Measurements from ENCODE around the gene TAAR9. TPM values are rescaled to one million over a fixed set of nuclear protein-coding genes. Genes with fewer than 3 reads are reported as not detected.

The TAAR9 gene
- total and polyA plus RNA-seq, 2 donors (not counting 1 experiment from before 2014, with no cell fraction given), result not detected

GRCh38 chr6:132498638-132499037, 39.4 kb upstream of the TAAR9 start:
- Mint-ChIP-seq H3K4me1 (peaks cover 85% of the 10 kb centered on the region), H3K27ac (peak overlapping the region; percentile 87), H3K27me3 (no peaks in the 10 kb centered on the region), H3K9me3 (ENCODE audit: insufficient read depth) (peaks cover 3% of the 10 kb centered on the region), H3K4me3 (peak overlapping the region; percentile 74)
- Histone ChIP-seq H3K9ac (ENCODE audit: low read length) (peak overlapping the region; percentile 10), H3K9me3 (ENCODE audit: control extremely low read depth in 1 of 3, control insufficient read depth in 2 of 3, insufficient read depth in 1 of 3, low read length in 2 of 3) (peaks cover 0 to 1% (median 0%) of the 10 kb centered on the region in 3 donors), H3K27ac (ENCODE audit: low read length in 2 of 2) (peak overlapping the region; percentile 73 to 88), H3K79me2 (ENCODE audit: control insufficient read depth, insufficient read depth, low read length) (peaks cover 77% of the 10 kb centered on the region), H2AFZ (ENCODE audit: insufficient read depth, low read depth, low read length, poor library complexity, severe bottlenecking) (no peak overlapping the region), H3K4me2 (replicated peaks; ENCODE audit: low read depth, low read length, poor library complexity, severe bottlenecking) (peak overlapping the region; percentile 77), H4K20me1 (ENCODE audit: control insufficient read depth, insufficient read depth, low read length, poor library complexity, severe bottlenecking) (peaks cover 6% of the 10 kb centered on the region), H3K4me1 (ENCODE audit: control insufficient read depth in 2 of 2, insufficient read depth in 2 of 2, low read length in 2 of 2) (peaks cover 81 to 84% of the 10 kb centered on the region in 2 donors), H3K27me3 (replicated peaks in 1 of 4; ENCODE audit: control extremely low read depth in 1 of 4, control insufficient read depth in 3 of 4, insufficient read depth in 4 of 4, low read length in 3 of 4) (no peaks in the 10 kb centered on the region), H3K4me3 (ENCODE audit: control extremely low read depth in 1 of 5, extremely low read depth in 1 of 5, insufficient read depth in 1 of 5, low read depth in 2 of 5, low read length in 4 of 5) (peak overlapping the region in 1 of 5 experiments; percentile 49), H3K36me3 (replicated peaks in 1 of 2; ENCODE audit: control extremely low read depth in 1 of 2, control insufficient read depth in 1 of 2, extremely low read depth in 1 of 2, insufficient read depth in 2 of 2, low read length in 1 of 2) (peaks cover 2 to 70% of the 10 kb centered on the region in 2 experiments)
- peak; percentile 70 for ATAC-seq (ENCODE audit: low read depth)
- ChIA-PET CTCF (interaction anchor here (6.3 kb wide), 1 partner anchor 13 kb away, joined by 70 read pairs; no protein-coding TSS in a partner anchor), POLR2A (no interaction called here)
- WGBS (ENCODE audit: insufficient coverage), result 57% methylated on average over 1 of the region's 3 CpGs
- intact Hi-C loops (cut with micrococcal nuclease), result loop anchor here (1.0 to 5.0 kb wide), 2 partner anchors 8 to 146 kb away; no protein-coding TSS in a partner anchor
- peak; percentile 71 for DNase-seq
- TF ChIP-seq EZH2 (IDR thresholded peaks at IDR 0.05; ENCODE audit: borderline replicate concordance, insufficient read depth, low read depth, low read length, poor library complexity, severe bottlenecking), result no peak

GRCh38 chr6:132499757-132500156, 38.3 kb upstream of the TAAR9 start:
- no peak for TF ChIP-seq CTCF (IDR thresholded peaks at IDR 0.05)
- Histone ChIP-seq H3K27ac (ENCODE audit: low read length in 2 of 2) (peak overlapping the region; percentile 73 to 88), H4K20me1 (ENCODE audit: control insufficient read depth, insufficient read depth, low read length, poor library complexity, severe bottlenecking) (peaks cover 15% of the 10 kb centered on the region), H3K4me2 (replicated peaks; ENCODE audit: low read depth, low read length, poor library complexity, severe bottlenecking) (peak overlapping the region; percentile 77), H3K9ac (ENCODE audit: low read length) (peak overlapping the region; percentile 41), H3K4me3 (ENCODE audit: control extremely low read depth in 1 of 5, extremely low read depth in 1 of 5, insufficient read depth in 1 of 5, low read depth in 2 of 5, low read length in 4 of 5) (peak overlapping the region in 1 of 5 experiments; percentile 23), H3K4me1 (ENCODE audit: control insufficient read depth in 2 of 2, insufficient read depth in 2 of 2, low read length in 2 of 2) (peaks cover 81 to 82% of the 10 kb centered on the region in 2 donors), H3K36me3 (replicated peaks in 1 of 2; ENCODE audit: control extremely low read depth in 1 of 2, control insufficient read depth in 1 of 2, extremely low read depth in 1 of 2, insufficient read depth in 2 of 2, low read length in 1 of 2) (peaks cover 9 to 65% of the 10 kb centered on the region in 2 experiments), H3K9me3 (ENCODE audit: control extremely low read depth in 1 of 3, control insufficient read depth in 2 of 3, insufficient read depth in 1 of 3, low read length in 2 of 3) (no peaks in the 10 kb centered on the region), H3K27me3 (replicated peaks in 1 of 4; ENCODE audit: control extremely low read depth in 1 of 4, control insufficient read depth in 3 of 4, insufficient read depth in 4 of 4, low read length in 3 of 4) (no peaks in the 10 kb centered on the region), H3K79me2 (ENCODE audit: control insufficient read depth, insufficient read depth, low read length) (peaks cover 77% of the 10 kb centered on the region), H2AFZ (ENCODE audit: insufficient read depth, low read depth, low read length, poor library complexity, severe bottlenecking) (no peak overlapping the region)
- H3K27ac Mint-ChIP-seq, result peak overlapping the region; percentile 87
- ChIA-PET POLR2A (interaction anchor here (0.8 to 1.4 kb wide), 2 partner anchors 12 to 13 kb away, joined by 3 read pairs; partner anchors contain the start of gene STX7), CTCF (interaction anchor here (1.2 to 2.1 kb wide), 2 partner anchors 10 to 220 kb away, joined by 3 to 6 read pairs; no protein-coding TSS in a partner anchor)
- intact Hi-C loops (cut with micrococcal nuclease), result loop anchor here (5.0 kb wide), 1 partner anchor 147 kb away; no protein-coding TSS in a partner anchor
- H3K27me3 Mint-ChIP-seq, result no peaks in the 10 kb centered on the region
- WGBS (ENCODE audit: insufficient coverage), result 57% methylated on average over 4 of the region's 4 CpGs
- H3K9me3 Mint-ChIP-seq (ENCODE audit: insufficient read depth), result peaks cover 3% of the 10 kb centered on the region
- peak overlapping the region; percentile 74 for H3K4me3 Mint-ChIP-seq
- peaks cover 90% of the 10 kb centered on the region for H3K4me1 Mint-ChIP-seq
- DNase-seq, result no peak
- ATAC-seq (ENCODE audit: low read depth), result no peak
